WI38 (cell line): ENCODE data around the gene KRT16.
"Not testable (repeated sequence)": the region's sequence is repeated elsewhere in the genome, so short reads cannot be mapped to it uniquely, and the experiment has no call there.

ENCODE experiments used
- H3K4me3 ChIP-seq: 2 replicates; pipeline ENCODE4 v1.5.1; 2011; ENCODE audit warnings: low read depth, mild to moderate bottlenecking, control low read depth, low read length
- TF ChIP-seq, protein P1 (sequence below): IDR thresholded peaks from 2 replicates; pipeline ENCODE4 v1.5.1; 2012; ENCODE audit warnings: low read depth, mild to moderate bottlenecking, control low read depth, low read length

KRT16 gene

DNA sequence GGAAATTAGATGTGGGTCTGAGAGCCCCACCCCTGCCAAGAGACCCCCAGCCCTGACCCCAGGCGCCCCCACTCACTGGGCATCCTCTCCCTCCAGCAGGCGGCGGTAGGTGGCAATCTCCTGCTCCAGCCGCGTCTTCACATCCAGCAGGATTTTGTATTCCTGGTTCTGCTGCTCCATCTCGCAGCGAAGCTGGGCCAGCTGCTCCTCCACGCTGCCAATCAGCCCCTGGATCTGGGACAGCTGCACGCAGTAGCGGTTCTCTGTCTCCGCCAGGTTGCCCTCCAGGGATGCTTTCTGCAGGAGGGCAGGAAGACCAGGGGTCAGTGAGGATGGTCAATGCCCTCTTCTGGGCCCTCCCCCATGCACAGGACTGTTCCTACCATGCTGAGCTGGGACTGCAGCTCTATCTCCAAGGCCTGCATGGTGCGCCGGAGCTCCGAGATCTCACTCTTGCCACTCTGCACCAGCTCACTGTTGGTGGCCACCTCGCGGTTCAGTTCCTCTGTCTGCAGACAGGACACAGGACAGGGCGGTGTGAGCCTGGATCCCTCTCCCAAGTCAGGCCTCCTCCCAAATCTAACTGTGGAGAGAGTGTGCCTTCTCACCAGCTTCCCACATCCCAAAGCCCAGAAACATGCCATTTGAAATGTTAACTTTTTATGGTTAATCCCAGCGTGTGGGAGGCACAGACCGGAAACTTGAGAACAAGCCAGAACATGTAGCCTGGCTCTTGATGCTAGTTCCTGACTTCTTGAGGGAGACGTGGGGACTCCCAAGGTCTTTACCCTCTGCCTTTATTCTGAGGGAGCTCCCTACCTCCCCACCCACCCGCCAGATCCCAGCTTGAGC is 8.2 kb upstream of the KRT16 start:
- H3K4me3 ChIP-seq = no peak overlapping the region
- TF ChIP-seq, protein P1, sequence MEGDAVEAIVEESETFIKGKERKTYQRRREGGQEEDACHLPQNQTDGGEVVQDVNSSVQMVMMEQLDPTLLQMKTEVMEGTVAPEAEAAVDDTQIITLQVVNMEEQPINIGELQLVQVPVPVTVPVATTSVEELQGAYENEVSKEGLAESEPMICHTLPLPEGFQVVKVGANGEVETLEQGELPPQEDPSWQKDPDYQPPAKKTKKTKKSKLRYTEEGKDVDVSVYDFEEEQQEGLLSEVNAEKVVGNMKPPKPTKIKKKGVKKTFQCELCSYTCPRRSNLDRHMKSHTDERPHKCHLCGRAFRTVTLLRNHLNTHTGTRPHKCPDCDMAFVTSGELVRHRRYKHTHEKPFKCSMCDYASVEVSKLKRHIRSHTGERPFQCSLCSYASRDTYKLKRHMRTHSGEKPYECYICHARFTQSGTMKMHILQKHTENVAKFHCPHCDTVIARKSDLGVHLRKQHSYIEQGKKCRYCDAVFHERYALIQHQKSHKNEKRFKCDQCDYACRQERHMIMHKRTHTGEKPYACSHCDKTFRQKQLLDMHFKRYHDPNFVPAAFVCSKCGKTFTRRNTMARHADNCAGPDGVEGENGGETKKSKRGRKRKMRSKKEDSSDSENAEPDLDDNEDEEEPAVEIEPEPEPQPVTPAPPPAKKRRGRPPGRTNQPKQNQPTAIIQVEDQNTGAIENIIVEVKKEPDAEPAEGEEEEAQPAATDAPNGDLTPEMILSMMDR = no peak

DNA sequence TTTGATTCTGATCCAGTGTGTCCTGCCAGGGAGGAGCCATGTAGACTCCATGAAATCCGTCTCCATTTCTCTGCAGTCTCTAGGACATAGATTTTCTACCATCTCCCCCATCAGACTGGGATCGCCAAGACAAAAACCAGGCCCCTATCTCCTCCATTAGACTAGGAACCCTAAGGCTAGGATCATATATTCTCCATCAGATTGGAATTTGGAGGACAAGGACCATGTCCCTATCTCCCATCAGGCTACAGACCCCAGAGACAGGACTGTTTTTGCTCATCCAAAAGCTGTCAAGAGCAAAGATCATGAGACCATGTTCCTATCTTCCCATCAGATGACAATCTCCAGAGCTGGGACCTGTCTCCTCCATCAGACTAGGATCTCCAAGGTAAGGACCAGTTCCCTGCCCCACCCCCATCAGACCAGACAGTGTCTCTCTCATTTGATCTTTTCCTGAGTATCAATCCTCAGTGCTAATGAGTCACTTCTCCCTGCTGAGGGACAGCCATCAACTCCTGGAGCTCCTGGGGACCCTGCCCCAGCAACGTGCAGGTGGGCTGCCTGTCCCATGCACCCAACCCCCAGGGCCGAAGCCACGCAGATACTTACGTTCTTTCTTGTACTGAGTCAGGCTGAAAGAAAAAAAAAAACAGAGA is 7.5 kb upstream of the KRT16 start:
- H3K4me3 ChIP-seq = not testable (repeated sequence)

DNA sequence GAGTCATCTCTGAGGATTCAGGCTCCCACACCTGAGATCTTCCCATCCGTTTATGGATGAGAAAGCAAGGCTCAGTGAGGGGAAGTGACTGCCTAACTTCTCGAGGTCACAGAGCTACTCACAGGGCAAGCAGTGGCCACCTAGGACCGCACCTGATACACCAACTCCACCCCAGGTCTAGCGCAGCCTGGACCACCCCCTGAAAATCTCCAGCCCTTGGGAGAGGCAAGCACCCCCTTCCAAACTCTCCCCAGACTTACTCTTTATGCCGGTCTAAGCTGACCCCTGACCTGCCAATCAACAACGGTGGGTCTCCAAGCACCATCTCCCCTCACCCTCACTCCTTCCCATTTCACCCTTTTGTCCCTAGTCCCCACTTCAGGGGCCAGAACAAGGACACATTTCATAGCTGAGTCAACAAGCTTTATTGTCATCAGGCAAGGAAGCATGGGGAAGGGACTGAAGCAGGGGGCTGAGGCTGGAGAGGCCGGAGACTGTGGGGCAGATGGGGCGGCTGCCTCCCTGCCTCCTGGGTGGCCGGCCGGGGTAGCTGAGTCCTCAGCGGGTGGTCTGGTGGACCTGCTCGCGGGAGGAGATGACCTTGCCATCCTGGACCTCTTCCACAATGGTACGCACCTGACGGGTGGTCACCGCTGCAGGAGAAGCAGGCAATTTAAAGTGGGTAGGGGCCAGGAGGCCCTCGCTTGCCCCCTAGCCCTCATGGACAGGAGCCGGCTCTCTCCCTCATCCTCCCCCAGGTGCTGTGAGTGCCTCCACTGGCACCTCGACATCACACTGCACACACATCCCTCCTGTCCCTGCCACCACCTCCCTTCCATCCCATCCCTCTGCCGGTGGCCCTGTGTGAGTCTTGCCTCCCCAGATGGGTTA is 6.7 kb upstream of the KRT16 start:
- TF ChIP-seq, protein P1 = no peak
- H3K4me3 ChIP-seq = no peak overlapping the region

DNA sequence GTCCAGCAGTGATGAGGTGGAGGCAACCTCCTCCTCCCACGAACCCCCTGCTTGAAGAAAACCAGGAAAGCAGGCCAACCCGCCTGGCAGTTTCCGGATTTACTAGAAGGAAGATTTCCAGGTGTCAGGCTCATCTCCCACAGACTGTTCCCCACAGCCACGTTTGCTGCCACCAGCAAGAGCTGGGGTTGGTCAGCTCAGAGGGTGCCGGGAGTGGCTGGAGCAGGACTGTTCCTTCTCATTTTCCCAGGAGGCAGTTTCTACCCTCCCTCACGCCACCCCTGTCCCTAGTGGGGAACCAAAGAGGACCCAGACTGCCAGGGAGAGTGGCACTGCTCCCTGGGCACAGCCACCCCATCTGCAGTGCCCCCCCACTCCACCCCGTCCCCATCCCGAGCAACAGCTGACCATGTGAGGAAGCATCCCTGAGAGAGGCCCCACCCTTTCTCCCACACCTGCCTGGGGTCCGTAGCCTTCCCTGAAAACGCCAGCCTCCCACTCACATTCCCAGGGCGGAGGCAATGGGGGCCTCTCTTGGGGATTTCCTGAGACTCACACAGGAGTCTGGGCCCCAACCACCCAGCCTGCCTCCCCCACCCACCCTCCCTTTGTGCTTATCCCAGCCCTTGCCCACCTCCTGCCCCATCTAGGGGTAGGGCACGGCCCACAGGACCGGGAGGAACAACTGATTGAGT is 5.9 kb upstream of the KRT16 start:
- no peak overlapping the region for H3K4me3 ChIP-seq
- TF ChIP-seq, protein P1 = no peak

DNA sequence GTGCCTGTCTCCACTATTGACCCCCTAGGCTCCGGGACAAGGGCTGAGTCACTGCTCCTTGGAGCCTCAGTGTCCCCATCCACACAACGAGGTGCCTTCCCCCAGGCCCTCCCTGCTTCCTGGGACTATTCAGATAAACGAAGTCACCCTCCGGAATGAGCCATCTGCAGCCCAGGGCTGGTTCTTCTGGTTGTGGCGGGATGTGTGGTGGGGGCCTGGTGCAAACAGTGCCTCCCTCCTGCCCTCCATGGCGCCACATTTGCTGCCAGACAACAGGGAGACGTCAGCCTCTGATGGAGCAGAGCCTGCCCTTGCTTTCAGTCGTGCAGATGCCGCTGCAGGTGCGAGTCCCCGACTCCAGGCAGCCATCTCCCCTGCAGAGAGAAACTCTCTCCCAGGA is 5.1 kb upstream of the KRT16 start:
- TF ChIP-seq, protein P1 = no peak
- no peak overlapping the region for H3K4me3 ChIP-seq

DNA sequence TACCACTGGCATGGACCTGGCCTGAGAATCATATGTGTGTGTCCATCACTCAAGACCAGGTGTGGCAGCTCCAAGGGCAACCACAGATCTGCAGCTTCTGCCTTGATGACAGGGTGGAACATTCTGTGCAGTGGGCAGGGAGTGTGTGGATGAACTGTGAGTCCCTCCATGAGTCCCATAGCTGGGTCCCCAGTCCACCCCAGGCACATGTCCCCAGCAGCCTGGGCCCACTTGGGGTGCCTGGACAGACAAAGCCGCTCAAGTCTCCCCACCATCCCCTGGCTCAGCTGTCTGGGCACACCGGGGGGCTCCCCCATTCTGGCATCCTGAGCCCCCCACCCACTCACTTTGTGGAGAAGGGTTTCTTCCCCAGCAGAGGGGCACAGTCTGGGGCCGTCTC is 4.6 kb upstream of the KRT16 start:
- no peak overlapping the region for H3K4me3 ChIP-seq
- TF ChIP-seq, protein P1 = no peak

DNA sequence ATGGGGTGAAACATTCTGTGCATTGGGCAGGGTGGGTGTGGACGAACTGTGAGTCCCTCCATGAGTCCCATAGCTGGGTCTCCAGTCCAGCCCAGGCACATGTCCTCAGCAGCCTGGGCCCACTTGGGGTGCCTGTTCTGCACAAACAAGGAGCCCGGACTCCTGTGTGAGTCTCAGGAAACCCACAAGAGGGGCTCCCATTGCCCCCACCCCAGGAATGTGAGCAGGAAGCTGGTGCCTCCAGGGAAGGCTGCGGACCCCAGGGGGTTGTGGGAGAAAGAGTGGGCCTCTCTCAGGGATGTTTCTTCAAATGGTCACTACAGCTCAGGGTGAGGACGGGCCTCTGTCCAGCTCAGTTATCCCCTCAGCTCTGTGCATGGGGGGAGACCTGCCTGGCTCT is 3.9 kb upstream of the KRT16 start:
- not testable (repeated sequence) for H3K4me3 ChIP-seq
